Stimulated activated CD4-positive, alpha-beta T cell treated with anti-CD3 and anti-CD28 coated beads, Interleukin-12 subunit alpha, Interleukin-12 subunit beta, amount 100 ng/mL, for 48 hours (primary cell): ENCODE results near the gene CYTH3.
"Not testable (repeated sequence)": the region's sequence is repeated elsewhere in the genome, so short reads cannot be mapped to it uniquely, and the experiment has no call there.

ENCODE experiments used
- DNase-seq, 3 donors: peaks; one replicate each; pipeline ENCODE4 v3.0.0-alpha.2; 2020; ENCODE audit warnings: low read depth in 2 of 3, low spot score in 1 of 3

The CYTH3 gene

GRCh38 chr7:6198689-6199595, 73.5 kb downstream of the CYTH3 start:
- DNase-seq, result no peak

DNA sequence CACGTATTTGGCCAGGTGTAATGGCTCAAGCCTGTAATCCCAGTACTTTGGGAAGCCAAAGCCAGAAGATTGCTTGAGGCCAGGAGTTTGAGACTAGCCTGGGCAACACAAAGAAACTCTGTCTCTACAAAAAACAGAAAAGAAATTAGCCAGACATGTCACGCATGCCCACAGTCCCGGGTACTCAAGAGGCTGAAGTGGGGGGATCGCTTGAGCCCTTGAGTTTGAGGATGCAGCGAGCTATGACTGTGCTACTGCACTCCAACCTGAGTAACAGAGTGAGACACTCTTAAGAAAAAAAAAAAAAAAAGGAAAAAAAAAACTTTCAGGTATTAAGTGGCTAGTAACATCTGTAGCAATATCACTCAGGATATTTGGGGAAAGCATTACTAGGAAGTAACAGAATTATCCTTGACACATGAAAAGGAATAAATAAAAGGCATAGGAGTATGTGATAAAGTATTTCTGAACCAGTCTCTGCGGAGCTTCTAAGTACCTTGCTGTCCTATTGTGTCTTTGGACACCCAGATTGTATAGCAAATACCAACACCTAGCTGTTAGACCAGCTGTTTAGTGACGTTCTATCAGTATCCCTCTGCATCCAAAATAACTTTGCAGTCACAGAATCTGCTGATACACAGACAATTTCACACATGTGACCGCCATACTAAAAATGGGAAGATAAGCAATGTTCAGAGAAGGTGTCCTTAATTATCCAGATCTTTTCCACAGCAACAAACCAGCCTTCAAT, 74.4 kb downstream of the CYTH3 start:
- no peak for DNase-seq

GRCh38 chr7:6193709-6194108, 78.7 kb downstream of the CYTH3 start:
- DNase-seq, result no peak

GRCh38 chr7:6190563-6190962, 81.9 kb downstream of the CYTH3 start:
- DNase-seq, result not testable (repeated sequence)

GRCh38 chr7:6188389-6188788, 84.0 kb downstream of the CYTH3 start:
- DNase-seq, result no peak

DNA sequence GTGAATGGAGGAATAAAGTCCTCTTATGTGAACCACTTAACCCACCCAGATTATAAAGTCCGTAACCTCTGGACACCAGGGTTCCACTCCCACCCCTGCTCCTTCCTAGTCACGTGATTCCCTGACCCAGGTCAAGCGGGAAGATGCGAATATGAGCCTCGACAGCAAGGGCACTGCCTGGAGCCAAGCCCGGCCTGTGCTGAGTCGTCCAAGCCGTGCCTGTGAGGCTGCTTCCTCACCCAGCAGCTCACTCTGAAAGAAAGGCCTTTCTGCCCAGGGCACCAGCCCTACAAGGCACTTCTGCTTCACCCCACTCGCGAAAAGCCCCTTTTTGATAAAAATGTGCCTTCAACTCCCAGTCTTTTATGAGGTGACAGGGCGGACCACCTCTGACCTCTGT, 85.8 kb downstream of the CYTH3 start:
- no peak for DNase-seq

GRCh38 chr7:6182993-6183392, 89.4 kb downstream of the CYTH3 start:
- DNase-seq, result no peak

DNA sequence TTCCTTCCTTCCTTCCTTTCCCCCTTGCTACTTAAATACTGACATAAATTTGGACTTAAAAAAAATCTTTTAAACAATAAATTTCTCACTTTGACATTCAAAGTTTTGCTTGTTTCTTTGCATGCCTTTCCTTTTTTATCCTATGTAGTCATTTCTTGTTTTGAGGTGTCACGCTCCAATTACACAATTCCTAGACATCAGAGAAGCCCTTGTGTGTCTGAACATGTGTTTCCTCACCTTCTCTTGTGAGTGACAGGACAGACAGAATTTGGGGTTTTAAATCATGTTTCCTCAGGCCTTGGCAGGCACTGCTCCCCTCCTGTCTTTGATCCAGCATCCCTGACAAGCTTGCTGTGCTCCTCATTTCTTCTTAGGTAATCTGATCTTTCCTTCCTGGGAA, 91.3 kb downstream of the CYTH3 start:
- DNase-seq, result no peak

DNA sequence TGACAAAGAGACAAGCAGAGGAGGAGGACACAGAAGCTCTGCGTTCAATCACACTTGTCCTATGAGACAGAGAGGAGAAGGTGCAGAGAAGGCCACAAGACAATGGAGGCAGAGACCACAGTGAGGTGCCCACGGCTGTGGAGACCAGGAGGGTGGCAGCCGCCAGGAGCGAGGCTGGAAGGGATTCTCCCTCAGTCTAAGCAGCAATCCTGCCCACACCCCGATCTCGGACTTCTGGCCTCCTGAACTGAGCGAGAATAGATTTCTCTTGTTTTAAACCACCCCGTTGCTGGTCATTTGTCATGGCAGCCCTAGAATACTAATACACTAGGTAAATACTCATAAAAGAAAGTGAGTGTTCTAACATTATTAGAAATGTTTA, 92.1 kb downstream of the CYTH3 start:
- DNase-seq, result no peak

DNA sequence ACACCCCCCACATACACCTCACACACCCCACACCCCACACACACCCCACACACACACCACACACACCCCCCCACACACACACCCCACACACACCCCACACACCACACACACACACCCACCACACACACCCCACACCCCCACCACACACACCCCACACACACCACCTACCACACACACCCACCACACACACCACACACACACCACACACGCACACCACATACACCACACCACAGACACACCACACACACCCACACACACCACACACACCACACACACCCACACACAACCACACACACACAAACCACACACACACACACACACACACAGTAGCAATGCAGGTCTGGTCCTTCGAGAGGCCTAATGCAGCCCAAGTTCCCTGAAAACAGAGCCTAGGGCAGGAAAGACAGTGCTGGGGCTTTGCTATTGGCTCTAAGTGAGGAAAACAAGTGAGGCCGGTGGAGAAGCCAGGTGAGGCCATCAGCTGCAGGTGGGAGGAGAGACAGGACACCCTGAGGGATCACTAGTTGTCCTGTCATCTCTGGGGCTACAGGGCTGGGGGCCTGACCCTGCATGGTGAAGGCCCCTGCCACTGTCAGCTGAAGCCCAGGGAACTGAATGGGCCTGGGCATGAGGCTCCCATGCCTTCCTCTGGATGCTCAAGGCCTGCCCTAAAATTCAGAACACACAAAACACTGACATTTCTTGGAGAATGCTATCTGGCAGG, 92.6 kb downstream of the CYTH3 start:
- DNase-seq, result no peak

DNA sequence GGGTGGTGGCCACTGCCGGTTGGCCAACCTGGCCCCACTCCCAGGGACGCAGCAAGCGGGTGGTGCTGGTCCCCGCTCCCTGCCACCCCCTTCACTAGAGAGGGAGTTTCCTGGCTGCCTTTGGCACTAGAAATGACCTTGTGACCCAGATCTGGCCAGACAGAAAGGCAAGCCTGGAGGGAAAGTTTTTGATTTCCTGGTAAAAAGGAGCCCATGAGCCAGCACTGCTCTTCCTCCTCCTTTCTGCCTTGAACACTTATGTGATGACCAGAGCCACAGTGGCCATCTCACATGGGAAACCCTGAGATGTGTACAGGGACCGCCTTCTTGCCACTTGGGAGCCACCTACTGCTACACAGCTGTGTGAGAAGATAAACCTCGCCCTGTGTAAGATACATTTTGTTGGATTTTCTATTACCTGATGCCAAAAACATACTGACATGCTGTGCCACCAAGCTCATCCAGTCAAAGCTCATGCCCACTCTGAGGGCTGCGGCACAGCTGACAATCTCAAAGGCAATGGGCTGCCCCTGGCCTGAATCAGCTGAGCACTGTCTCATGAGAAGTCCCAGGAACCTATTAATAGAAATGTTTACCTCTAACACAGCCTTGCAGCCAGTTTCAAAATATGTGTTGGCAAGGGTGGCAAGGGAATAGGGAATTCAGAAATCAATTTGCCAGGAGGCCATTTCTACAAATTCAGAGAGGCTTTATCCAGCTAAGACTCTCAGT, 94.0 kb downstream of the CYTH3 start:
- no peak for DNase-seq

DNA sequence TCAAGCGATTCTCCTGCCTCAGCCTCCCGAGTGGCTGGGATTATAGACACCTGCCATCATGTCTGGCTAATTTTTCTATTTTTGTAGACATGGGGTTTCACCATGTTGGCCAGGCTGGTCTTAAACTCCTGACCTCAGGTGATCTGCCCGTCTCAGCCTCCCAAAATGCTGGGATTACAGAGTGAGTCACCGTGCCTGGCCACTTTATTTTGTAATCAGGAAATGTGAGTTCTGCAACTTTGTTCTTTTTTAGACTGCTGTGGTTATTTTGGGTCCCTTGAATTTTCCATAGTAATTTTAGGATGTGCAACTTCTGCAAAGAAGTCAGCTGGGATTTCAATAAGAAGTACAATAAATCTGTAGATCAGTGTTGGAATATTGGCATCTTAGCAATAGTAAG, 96.8 kb downstream of the CYTH3 start:
- DNase-seq, result no peak

GRCh38 chr7:6172910-6173295, 99.5 kb downstream of the CYTH3 start:
- DNase-seq, result no peak

- DNase-seq, result no peak
Observed at GRCh38 chr7:6172224-6172909, 100.1 kb downstream of the CYTH3 start.

- no peak for DNase-seq
Observed at GRCh38 chr7:6171532-6172223, 100.7 kb downstream of the CYTH3 start.

- DNase-seq, result no peak
Observed at GRCh38 chr7:6170571-6171531, 101.6 kb downstream of the CYTH3 start.

DNA sequence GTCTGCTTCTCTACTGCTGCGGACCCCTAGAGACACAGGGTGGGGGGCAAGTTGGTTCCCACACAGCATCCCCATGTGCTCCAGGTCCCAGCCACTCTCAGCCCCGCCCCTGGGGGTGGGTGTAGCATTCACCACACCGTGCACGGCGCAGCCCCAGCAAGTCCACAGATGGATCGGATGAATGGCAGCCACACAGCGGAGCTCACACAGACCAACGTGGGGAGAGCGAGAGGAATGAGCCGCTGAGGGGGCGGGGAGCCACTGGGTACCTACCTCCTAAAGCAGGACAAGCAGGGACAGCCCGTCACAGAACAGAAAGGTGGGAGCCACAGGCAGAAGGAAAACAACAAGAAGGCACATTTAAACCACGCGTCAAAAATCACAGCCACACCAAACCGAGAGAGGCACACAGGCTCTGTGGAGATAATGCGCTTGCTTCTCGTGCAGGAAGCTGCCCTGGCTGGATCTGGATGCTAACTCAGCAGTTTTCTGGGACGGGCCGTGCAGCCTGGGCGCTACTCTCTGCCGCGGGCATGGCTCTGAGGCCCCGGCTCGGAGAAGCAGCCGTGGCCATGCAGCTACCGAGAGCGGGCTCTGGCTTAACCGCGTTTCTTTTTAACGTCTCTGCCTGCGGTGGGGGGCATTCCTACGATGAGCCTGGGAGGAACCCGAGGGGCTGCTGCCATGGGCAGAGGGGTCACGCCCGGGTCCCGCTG, 102.5 kb downstream of the CYTH3 start:
- DNase-seq, result no peak

DNA sequence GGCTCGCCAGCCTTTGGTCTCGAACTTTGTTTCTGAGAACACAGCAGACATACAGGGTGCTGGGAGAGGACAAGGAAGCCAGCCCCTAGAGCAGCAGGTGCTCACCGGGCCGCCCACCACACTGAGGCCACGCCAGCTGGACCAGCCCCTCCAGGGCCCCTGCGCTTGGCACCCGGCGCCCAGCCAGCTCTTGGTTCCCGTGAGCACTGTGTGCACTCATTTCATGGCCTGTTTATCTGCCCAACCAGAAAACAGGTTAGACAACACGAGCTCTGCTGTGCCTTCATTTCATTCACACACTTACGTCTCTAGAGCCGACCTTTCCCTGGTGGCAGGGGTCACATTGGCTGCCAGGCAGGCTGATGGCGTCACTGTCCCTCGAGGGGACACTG, 104.0 kb downstream of the CYTH3 start:
- DNase-seq, result no peak
